GM19351 (cell line): Measurements from ENCODE around the gene SMARCB1.

ENCODE experiments used
- ATAC-seq: cut with Tn5 transposase; IDR thresholded peaks from one replicate; pipeline ENCODE4 v1.9.1; 2021; ENCODE audit warnings: mild to moderate bottlenecking, moderate library complexity; ENCODE audit not compliant: unreplicated experiment

The SMARCB1 gene

GRCh38 chr22:23828800-23829680 is 42.3 kb downstream of the SMARCB1 start:
- ATAC-seq: no peak

GRCh38 chr22:23829845-23830372 is 43.1 kb downstream of the SMARCB1 start:
- no peak for ATAC-seq

GRCh38 chr22:23831261-23831660 is 44.5 kb downstream of the SMARCB1 start:
- no peak for ATAC-seq

- no peak for ATAC-seq
Observed at GRCh38 chr22:23831781-23832180, 45.0 kb downstream of the SMARCB1 start.

GRCh38 chr22:23832226-23833016 is 45.7 kb downstream of the SMARCB1 start:
- no peak for ATAC-seq

- no peak for ATAC-seq
Observed at GRCh38 chr22:23833017-23833751, 46.4 kb downstream of the SMARCB1 start.

GRCh38 chr22:23833911-23834317 is 47.1 kb downstream of the SMARCB1 start:
- ATAC-seq: no peak

GRCh38 chr22:23834406-23834792 is 47.6 kb downstream of the SMARCB1 start:
- no peak for ATAC-seq

GRCh38 chr22:23834793-23835483 is 48.2 kb downstream of the SMARCB1 start:
- ATAC-seq: no peak

- no peak for ATAC-seq
Observed at GRCh38 chr22:23835484-23836144, 48.8 kb downstream of the SMARCB1 start.

GRCh38 chr22:23836281-23836680 is 49.5 kb downstream of the SMARCB1 start:
- ATAC-seq: no peak

- no peak for ATAC-seq
Observed at GRCh38 chr22:23836692-23837495, 50.1 kb downstream of the SMARCB1 start.

- no peak for ATAC-seq
Observed at GRCh38 chr22:23837496-23837859, 50.7 kb downstream of the SMARCB1 start.

GRCh38 chr22:23837911-23838680 is 51.3 kb downstream of the SMARCB1 start:
- ATAC-seq: peak; percentile 6

- ATAC-seq: peak; percentile 81
Observed at GRCh38 chr22:23838681-23839468, 52.1 kb downstream of the SMARCB1 start, which contains the start of gene DERL3. Gene DERL3 (minus strand): TSS chr22:23839006. CDS start chr22:23838987, 19 bp downstream.

GRCh38 chr22:23840026-23840425 is 53.3 kb downstream of the SMARCB1 start:
- no peak for ATAC-seq

- no peak for ATAC-seq
Observed at GRCh38 chr22:23841292-23841691, 54.5 kb downstream of the SMARCB1 start.
